Stimulated activated CD8-positive, alpha-beta memory T cell treated with anti-CD3 and anti-CD28 coated beads, Interleukin-7, amount 100 ng/mL, for 1 hour (primary cell): ENCODE data around the gene PYDC1.
"Not testable (repeated sequence)": the region's sequence is repeated elsewhere in the genome, so short reads cannot be mapped to it uniquely, and the experiment has no call there.

Source experiments
- DNase-seq, 2 donors: peaks; one replicate each; pipeline ENCODE4 v3.0.0-alpha.2; 2020; ENCODE audit warnings: low read depth in 2 of 2

PYDC1 gene

GRCh38 chr16:31221357-31222160 lies 4.6 kb upstream of the PYDC1 start:
- DNase-seq, result no peak

DNA sequence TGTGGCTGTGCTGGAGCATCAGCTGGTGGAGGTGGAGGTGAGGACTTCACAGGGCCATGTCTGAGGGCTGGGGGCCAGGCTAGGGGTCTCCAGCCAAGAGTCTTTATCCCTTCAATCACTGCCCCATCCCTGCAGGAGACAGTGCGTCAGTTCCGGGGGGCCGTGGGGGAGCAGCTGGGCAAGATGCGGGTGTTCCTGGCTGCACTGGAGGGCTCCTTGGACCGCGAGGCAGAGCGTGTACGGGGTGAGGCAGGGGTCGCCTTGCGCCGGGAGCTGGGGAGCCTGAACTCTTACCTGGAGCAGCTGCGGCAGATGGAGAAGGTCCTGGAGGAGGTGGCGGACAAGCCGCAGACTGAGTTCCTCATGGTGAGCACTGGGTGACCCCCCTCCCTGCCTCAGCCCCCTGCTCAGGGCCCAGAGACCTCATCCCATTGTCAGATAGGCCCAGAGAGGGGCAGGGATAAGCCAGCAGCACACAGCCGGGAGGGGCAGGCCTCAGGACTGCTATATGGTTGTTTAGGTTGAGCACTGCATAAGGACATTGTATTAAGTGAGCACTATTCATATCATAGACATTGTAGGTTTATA lies 2.3 kb upstream of the PYDC1 start:
- no peak for DNase-seq

DNA sequence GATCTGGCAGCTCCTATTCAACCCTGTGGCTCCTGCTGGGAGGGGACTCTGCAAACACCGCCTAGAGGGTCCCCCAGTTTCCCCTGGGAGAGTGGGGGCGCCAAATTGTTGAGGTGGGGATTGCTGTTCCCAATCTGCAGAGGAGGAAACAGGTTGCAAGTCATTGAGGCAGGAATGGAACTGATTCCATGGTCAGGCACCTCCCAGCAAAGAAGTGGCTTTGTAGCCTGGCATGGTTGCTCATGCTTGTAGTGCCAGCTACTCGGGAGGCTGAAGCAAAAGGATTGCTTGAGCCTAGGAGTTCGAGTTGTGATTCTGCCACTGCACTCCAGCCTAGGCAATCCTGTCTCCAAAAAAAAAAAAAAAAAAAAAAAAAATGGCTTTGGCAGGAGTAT lies 198 bp upstream of the PYDC1 start:
- no peak for DNase-seq

- no peak for DNase-seq
Measured at GRCh38 chr16:31215287-31216162, 1.4 kb downstream of the PYDC1 start.

- DNase-seq, result no peak
Measured at GRCh38 chr16:31214708-31215286, 2.1 kb downstream of the PYDC1 start.

DNA sequence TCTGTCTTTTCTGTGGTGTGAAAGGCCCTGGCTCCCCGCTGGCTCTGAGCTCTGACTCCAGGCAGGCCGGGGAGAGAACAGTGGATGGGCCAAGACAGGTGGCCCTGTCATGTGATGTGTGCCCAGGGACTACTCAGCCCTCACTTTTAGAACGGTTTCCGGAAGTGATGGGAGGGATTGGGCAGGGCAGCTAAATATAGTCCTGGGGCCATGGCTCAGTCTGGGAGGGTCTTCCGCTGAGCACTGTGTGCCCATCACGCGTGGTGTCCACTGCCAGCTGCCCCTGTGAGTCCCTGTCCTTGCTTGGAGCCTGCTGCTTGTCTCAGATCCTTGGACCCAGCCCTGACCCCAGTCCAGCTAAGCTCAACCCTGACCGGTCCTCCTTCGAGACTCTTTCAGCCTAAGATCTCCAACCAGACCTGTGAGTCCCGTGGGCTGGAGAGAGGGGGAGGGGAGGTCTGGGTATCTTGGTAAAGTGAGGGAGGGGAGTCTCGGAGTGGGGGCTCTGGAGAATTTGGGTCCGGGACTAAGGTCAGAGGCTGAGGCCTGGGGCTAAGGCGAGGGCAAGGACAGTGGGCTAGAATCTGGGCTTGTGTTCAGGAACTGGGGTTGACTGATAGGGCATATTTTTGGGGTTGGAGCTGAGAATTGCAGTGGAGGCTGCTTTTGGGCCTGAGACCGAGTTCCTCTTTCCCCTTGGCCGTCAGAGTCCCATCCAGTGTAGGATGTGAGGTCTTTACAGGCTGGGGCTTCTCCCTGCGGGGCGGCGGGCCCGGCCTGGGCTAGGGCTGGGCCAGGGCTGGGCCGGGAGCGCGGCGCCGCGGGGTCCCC lies 2.8 kb downstream of the PYDC1 start, which contains the start of gene TRIM72:
Gene TRIM72, plus strand, starts transcription at position 243 of the 831 bp plus-strand sequence. CDS start 620 bp downstream, outside the sequence.
- no peak for DNase-seq

DNA sequence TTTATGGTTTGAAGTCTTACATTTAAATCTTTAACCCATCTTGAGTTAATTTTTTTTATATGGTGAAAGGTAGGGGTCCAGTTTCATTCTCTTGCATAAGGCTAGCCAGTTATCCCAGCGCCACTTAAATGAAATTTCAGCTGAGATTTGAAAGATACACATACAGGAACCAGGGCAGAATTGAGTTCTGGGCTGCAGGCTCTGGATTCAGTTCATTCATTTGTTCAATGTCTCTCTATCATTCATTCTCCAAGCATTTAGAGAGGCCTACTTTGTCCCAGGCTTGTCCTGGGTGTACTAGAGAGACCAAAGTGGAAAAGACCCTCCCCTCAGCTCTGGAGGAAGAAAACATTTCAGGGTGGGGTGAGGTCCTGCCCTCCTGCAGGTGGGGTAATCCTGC lies 3.6 kb downstream of the PYDC1 start:
- DNase-seq, result no peak

GRCh38 chr16:31206776-31207175 lies 10.2 kb downstream of the PYDC1 start:
- no peak for DNase-seq

GRCh38 chr16:31204871-31205666 lies 11.9 kb downstream of the PYDC1 start:
- no peak for DNase-seq

- no peak for DNase-seq
Measured at GRCh38 chr16:31202414-31203375, 14.2 kb downstream of the PYDC1 start, which contains the start of gene PYCARD. PYCARD (minus strand) TSS chr16:31202760; CDS start chr16:31202690, 70 bp downstream.

- DNase-seq, result no peak
Measured at GRCh38 chr16:31201582-31202413, 15.1 kb downstream of the PYDC1 start.

GRCh38 chr16:31200821-31201568 lies 15.9 kb downstream of the PYDC1 start:
- DNase-seq, result no peak

DNA sequence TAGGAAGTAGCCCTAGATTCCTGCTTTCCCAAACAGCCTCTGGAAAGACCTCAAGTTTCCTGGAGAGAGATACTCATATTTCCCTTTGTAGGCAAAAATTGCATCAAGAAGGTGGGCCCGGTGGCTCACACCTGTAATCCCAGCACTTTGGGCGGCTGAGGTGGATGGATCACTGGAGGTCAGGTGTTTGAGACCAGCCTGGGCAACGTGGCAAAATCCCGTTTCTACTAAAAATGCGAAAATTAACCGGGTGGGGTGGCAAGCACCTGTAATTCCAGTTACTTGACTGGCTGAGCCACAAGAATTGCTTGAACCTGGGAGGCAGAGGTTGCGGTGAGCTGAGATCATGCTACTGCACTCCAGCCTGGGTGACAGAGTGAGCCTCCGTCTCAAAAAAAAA lies 16.8 kb downstream of the PYDC1 start:
- DNase-seq, result not testable (repeated sequence)

GRCh38 chr16:31199430-31200041 lies 17.4 kb downstream of the PYDC1 start:
- DNase-seq, result no peak

GRCh38 chr16:31198207-31198882 lies 18.6 kb downstream of the PYDC1 start:
- no peak for DNase-seq
